Measurements from ENCODE around the gene STARD10. TPM values are rescaled to one million over a fixed set of nuclear protein-coding genes. Genes with fewer than 3 reads are reported as not detected.

STARD10 gene
- total RNA-seq, 1 experiment from 2014 or later: 10.6 TPM

DNA sequence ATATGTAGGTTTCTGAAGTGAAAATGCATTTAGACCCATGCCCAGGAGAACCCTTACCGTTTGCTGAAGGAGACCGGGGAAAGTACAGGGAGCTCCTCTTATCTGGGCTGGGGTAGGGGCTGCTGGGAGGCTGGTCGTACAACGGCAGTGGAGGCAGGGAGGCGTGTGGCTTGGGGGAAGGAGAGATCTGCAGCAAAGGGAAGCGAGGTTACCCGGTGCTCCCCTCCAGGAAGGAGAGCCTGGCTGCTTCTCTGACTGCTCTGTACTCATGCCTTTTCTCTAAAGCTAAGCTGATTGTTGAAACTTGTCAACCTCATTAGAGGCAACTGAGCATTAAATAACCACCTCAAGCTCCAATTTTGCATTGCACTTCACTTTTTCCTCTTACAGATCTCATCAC is 47.5 kb upstream of the STARD10 start:
- TF ChIP-seq, protein P1, sequence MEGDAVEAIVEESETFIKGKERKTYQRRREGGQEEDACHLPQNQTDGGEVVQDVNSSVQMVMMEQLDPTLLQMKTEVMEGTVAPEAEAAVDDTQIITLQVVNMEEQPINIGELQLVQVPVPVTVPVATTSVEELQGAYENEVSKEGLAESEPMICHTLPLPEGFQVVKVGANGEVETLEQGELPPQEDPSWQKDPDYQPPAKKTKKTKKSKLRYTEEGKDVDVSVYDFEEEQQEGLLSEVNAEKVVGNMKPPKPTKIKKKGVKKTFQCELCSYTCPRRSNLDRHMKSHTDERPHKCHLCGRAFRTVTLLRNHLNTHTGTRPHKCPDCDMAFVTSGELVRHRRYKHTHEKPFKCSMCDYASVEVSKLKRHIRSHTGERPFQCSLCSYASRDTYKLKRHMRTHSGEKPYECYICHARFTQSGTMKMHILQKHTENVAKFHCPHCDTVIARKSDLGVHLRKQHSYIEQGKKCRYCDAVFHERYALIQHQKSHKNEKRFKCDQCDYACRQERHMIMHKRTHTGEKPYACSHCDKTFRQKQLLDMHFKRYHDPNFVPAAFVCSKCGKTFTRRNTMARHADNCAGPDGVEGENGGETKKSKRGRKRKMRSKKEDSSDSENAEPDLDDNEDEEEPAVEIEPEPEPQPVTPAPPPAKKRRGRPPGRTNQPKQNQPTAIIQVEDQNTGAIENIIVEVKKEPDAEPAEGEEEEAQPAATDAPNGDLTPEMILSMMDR (IDR thresholded peaks at IDR 0.05; ENCODE audit: unreplicated experiment): no peak
- H3K27me3 Mint-ChIP-seq (ENCODE audit: insufficient read depth, unreplicated experiment): no peaks in the 10 kb centered on the region
- POLR2A ChIA-PET: interaction anchor here (0.6 to 2.2 kb wide), 3 partner anchors 10 to 346 kb away, joined by 3 to 5 read pairs (median 4); no protein-coding TSS in a partner anchor
- H3K36me3 Mint-ChIP-seq (ENCODE audit: insufficient read depth, unreplicated experiment): peaks cover 12% of the 10 kb centered on the region
- CTCF ChIA-PET: interaction anchor here (0.6 to 3.4 kb wide), 4 partner anchors 10 to 887 kb away, joined by 4 to 20 read pairs (median 10); no protein-coding TSS in a partner anchor
- H3K9me3 Mint-ChIP-seq (ENCODE audit: unreplicated experiment): no peaks in the 10 kb centered on the region
- H3K27ac Mint-ChIP-seq (ENCODE audit: low read depth, unreplicated experiment): no peak overlapping the region
- no TSS peak for BruUV-seq (replicated peaks)
- no peak for DNase-seq (ENCODE audit: unreplicated experiment)
- no peak overlapping the region for H3K4me3 Mint-ChIP-seq (ENCODE audit: unreplicated experiment)
- intact Hi-C loops (cut with micrococcal nuclease): no loop called here
- peaks cover 23% of the 10 kb centered on the region for H3K4me1 Mint-ChIP-seq (ENCODE audit: insufficient read depth, unreplicated experiment)

DNA sequence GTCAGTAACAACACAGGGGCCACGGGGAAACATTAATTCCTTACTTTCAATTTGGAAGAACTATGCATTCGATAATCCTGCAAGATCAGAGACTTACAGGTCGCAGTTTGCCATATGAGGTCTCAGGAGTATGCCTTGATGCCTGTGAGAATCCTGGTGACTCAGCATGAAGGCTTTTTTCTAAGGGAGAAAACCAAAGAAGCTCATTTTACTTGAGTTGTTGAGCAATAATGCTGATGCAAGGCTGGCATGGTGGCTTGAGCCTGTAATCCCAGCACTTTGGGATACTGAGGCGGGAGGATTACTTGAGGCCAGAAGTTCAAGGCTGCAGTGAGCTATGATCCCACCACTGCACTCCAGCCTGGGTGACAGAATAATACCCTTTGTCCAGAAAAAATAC is 46.9 kb upstream of the STARD10 start:
- intact Hi-C loops (cut with micrococcal nuclease): no loop called here
- ChIA-PET POLR2A (interaction anchor here (0.6 to 2.2 kb wide), 4 partner anchors 9 to 347 kb away, joined by 3 to 5 read pairs (median 4); no protein-coding TSS in a partner anchor), CTCF (interaction anchor here (0.6 to 3.4 kb wide), 3 partner anchors 10 to 338 kb away, joined by 4 to 20 read pairs (median 14); no protein-coding TSS in a partner anchor)
- no TSS peak for BruUV-seq (replicated peaks)
- Mint-ChIP-seq H3K4me1 (ENCODE audit: insufficient read depth, unreplicated experiment) (peaks cover 23% of the 10 kb centered on the region), H3K27ac (ENCODE audit: low read depth, unreplicated experiment) (no peak overlapping the region), H3K27me3 (ENCODE audit: insufficient read depth, unreplicated experiment) (no peaks in the 10 kb centered on the region), H3K36me3 (ENCODE audit: insufficient read depth, unreplicated experiment) (peaks cover 18% of the 10 kb centered on the region), H3K9me3 (ENCODE audit: unreplicated experiment) (no peaks in the 10 kb centered on the region), H3K4me3 (ENCODE audit: unreplicated experiment) (no peak overlapping the region)
- TF ChIP-seq, protein P1 (IDR thresholded peaks at IDR 0.05; ENCODE audit: unreplicated experiment): no peak
- peak; percentile 86 for DNase-seq (ENCODE audit: unreplicated experiment)

DNA sequence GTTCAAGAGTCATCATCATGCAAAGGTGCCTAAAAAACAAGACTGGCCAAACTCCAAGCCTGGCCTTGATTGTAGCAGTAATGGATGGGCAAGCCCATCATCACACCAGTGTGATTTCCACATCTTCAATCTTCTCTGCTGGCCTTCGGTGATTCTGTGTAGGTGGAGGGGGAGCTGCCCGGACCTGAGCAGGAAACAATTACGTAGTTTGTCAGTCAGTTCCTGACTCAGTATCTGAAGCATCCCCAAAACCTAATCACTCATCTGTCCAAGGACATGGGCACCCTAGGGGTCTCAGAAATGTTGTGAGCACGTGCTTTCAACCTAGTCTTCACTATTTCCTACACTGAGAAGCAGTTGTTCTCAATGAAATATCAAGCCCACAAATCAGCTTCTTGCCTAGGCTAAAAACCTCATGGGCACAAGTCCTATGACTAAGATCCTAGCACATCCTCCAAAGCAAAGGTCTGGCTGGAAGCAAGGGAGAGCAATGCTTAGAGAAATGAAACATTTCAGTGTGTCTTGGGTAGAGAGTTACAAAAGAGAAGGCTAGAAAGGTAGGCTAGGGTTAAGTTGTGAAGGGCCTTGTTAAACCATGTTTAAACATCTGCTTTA is 45.0 kb upstream of the STARD10 start:
- H3K27me3 Mint-ChIP-seq (ENCODE audit: insufficient read depth, unreplicated experiment): no peaks in the 10 kb centered on the region

GRCh38 chr11:72836111-72836510 is 42.3 kb upstream of the STARD10 start:
- Mint-ChIP-seq H3K36me3 (ENCODE audit: insufficient read depth, unreplicated experiment) (peaks cover 12% of the 10 kb centered on the region), H3K27ac (ENCODE audit: low read depth, unreplicated experiment) (no peak overlapping the region), H3K9me3 (ENCODE audit: unreplicated experiment) (no peaks in the 10 kb centered on the region), H3K27me3 (ENCODE audit: insufficient read depth, unreplicated experiment) (no peaks in the 10 kb centered on the region), H3K4me3 (ENCODE audit: unreplicated experiment) (no peak overlapping the region), H3K4me1 (ENCODE audit: insufficient read depth, unreplicated experiment) (peaks cover 32% of the 10 kb centered on the region)
- intact Hi-C loops (cut with micrococcal nuclease): no loop called here
- no TSS peak for BruUV-seq (replicated peaks)
- TF ChIP-seq, protein P1 (IDR thresholded peaks at IDR 0.05; ENCODE audit: unreplicated experiment): no peak
- ChIA-PET POLR2A (interaction anchor here (0.7 to 0.8 kb wide), 2 partner anchors 27 to 64 kb away, joined by 4 read pairs; no protein-coding TSS in a partner anchor), CTCF (interaction anchor here (1.0 to 2.0 kb wide), 2 partner anchors 88 to 343 kb away, joined by 6 to 7 read pairs; no protein-coding TSS in a partner anchor)
- no peak for DNase-seq (ENCODE audit: unreplicated experiment)

More for the DNA sequence above, 45.0 kb upstream of the STARD10 start:
- POLR2A ChIA-PET: interaction anchor here (0.7 to 2.2 kb wide), 4 partner anchors 7 to 348 kb away, joined by 3 to 5 read pairs (median 4); no protein-coding TSS in a partner anchor
- peaks cover 23% of the 10 kb centered on the region for H3K36me3 Mint-ChIP-seq (ENCODE audit: insufficient read depth, unreplicated experiment)
- peaks cover 23% of the 10 kb centered on the region for H3K4me1 Mint-ChIP-seq (ENCODE audit: insufficient read depth, unreplicated experiment)
- peak; percentile 65 for DNase-seq (ENCODE audit: unreplicated experiment)
- CTCF ChIA-PET: interaction anchor here (0.7 to 3.4 kb wide), 4 partner anchors 8 to 416 kb away, joined by 3 to 20 read pairs (median 8); no protein-coding TSS in a partner anchor
- peak overlapping the region; percentile 2 for H3K27ac Mint-ChIP-seq (ENCODE audit: low read depth, unreplicated experiment)
- TF ChIP-seq, protein P1 (IDR thresholded peaks at IDR 0.05; ENCODE audit: unreplicated experiment): no peak
- no peak overlapping the region for H3K4me3 Mint-ChIP-seq (ENCODE audit: unreplicated experiment)
- H3K9me3 Mint-ChIP-seq (ENCODE audit: unreplicated experiment): no peaks in the 10 kb centered on the region
- intact Hi-C loops (cut with micrococcal nuclease): no loop called here
- BruUV-seq (replicated peaks): no TSS peak

All from MCF 10A (cell line).